ENCODE results near the gene SLCO2B1. TPM values are rescaled to one million over a fixed set of nuclear protein-coding genes. Genes with fewer than 3 reads are reported as not detected.

SLCO2B1 gene
- polyA plus RNA-seq, 1 donor, result 10.2 TPM

DNA sequence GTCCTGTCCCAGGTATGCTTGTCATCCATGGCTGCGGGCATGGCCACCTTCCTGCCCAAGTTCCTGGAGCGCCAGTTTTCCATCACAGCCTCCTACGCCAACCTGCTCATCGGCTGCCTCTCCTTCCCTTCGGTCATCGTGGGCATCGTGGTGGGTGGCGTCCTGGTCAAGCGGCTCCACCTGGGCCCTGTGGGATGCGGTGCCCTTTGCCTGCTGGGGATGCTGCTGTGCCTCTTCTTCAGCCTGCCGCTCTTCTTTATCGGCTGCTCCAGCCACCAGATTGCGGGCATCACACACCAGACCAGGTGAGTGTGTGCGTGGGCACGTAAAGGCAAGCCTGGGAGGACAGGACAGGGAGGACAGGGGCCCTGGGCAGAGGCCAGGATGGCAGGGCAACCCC lies 42.4 kb downstream of the SLCO2B1 start:
- DNase-seq (ENCODE audit: low read depth), result no peak

DNA sequence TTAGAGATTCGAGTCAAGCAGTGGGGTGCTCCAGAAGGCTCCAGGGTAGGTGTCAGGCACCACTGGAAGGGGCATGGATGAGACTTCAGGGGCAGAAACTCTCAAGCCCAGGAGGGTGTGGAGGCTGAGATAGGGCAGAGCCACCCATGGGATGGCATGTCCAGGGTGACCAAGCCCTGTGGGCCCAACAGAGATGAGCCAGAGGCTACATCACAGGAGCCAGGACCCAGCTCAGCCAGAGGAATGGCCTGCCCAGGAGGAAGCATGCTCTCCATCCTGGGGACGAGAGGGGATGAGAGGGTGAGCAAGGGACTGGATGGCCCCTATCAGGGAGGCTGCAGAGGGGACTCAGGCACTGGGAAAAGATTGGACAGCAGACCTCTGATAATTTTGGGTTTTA lies 42.8 kb downstream of the SLCO2B1 start:
- no peak for DNase-seq (ENCODE audit: low read depth)

DNA sequence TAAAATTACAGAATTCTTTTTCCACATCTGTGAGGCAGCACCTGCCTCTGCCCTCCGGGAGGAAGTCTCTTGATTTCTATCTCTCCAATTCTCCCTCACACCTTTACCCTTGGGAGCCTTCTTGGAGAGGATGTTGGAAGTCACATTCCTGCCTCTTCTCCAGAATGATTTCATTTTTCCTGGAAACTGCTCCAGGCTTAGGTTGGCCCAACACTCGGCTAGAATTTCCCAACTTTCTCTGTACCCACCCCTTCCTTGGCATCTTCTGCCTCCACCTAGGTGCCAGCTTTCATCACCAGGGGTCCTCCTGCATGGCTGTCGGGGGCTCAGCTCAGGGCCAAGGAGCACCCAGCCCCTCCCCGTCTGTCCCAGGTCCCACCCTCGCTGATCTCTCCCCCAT lies 43.2 kb downstream of the SLCO2B1 start:
- DNase-seq (ENCODE audit: low read depth), result no peak

GRCh38 chr11:75195167-75195962 lies 44.5 kb downstream of the SLCO2B1 start:
- no peak for DNase-seq (ENCODE audit: low read depth)

GRCh38 chr11:75196426-75196825 lies 45.5 kb downstream of the SLCO2B1 start:
- DNase-seq (ENCODE audit: low read depth), result no peak

- DNase-seq (ENCODE audit: low read depth), result no peak
Observed at GRCh38 chr11:75197512-75198277, 46.8 kb downstream of the SLCO2B1 start.

GRCh38 chr11:75198278-75198973 lies 47.5 kb downstream of the SLCO2B1 start:
- DNase-seq (ENCODE audit: low read depth), result no peak

GRCh38 chr11:75199412-75199955 lies 48.6 kb downstream of the SLCO2B1 start:
- DNase-seq (ENCODE audit: low read depth), result no peak

DNA sequence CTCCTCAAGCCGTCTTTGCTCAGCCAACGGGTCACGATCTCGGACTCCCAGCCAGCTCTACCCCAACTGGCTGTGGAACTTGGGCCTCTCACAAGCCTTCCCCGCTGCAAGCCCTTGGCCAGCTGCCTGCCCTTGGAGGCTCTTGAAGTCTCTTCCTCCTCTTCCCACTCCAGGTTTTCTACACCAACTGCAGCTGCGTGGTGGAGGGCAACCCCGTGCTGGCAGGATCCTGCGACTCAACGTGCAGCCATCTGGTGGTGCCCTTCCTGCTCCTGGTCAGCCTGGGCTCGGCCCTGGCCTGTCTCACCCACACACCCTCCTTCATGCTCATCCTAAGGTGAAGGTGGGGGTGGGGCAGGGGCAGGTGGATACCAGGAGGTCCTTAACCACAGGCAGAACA lies 49.1 kb downstream of the SLCO2B1 start:
- no peak for DNase-seq (ENCODE audit: low read depth)

GRCh38 chr11:75200531-75200930 lies 49.6 kb downstream of the SLCO2B1 start:
- DNase-seq (ENCODE audit: low read depth), result no peak

- no peak for DNase-seq (ENCODE audit: low read depth)
Observed at GRCh38 chr11:75201771-75202170, 50.9 kb downstream of the SLCO2B1 start.

DNA sequence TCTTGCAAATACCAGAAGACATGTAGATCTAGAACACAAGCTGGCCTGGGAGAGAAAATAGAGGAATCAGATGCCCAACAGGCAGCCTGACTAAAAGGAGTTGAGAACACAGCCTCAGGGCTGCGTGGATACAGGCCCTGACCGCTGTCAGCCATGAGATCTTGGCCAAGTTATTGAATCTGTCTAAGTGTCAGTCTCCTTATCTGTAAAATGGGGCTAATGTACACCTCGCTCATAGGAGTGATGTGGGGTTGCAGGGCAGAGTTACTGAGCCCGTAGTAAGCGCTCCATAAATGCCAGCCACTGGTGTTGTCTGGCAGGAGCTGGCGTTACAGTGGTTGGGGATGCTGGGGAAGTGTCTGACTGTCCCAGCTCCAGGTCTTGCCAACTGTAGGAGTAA lies 51.3 kb downstream of the SLCO2B1 start:
- no peak for DNase-seq (ENCODE audit: low read depth)

DNA sequence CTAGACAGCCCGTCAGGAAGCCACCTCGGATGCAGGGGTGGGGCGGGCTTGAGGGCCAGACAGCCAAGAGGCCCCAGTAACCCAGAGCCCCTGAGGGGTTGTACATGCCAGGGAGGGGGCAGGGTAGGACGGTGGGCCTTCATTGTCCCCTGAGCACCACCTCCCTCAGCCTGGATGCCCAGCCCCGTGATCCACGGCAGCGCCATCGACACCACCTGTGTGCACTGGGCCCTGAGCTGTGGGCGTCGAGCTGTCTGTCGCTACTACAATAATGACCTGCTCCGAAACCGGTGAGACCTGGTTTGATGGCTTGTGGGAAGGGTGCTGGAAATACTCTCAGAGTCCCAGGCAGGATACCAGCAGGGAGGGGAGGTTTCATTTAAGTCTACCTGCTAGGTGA lies 52.2 kb downstream of the SLCO2B1 start:
- no peak for DNase-seq (ENCODE audit: low read depth)

- no peak for DNase-seq (ENCODE audit: low read depth)
Observed at GRCh38 chr11:75203641-75204011, 52.7 kb downstream of the SLCO2B1 start.

DNA sequence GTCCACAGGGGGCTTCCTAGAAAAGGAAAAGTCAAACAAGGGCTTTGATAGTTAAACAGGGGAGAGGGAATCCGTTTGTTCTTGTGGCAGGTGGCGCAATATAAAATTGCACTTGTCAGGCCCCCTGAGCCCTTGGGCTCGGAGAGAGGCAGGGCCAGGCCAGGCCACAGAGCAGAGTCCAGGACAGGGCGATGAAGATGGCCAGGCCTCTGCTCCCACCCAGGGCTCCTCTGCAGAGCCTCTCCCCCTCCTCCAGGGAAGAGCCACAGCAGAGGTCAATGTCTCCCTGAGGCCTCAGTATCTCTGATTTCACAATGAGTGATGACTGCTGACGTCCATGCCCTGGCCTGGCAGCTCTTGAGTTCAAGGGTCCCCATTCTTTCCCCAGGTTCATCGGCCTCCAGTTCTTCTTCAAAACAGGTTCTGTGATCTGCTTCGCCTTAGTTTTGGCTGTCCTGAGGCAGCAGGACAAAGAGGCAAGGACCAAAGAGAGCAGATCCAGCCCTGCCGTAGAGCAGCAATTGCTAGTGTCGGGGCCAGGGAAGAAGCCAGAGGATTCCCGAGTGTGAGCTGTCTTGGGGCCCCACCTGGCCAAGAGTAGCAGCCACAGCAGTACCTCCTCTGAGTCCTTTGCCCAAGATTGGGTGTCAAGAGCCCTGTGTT lies 53.2 kb downstream of the SLCO2B1 start:
- no peak for DNase-seq (ENCODE audit: low read depth)

GRCh38 chr11:75204685-75205563 lies 54.0 kb downstream of the SLCO2B1 start:
- DNase-seq (ENCODE audit: low read depth), result no peak

- DNase-seq (ENCODE audit: low read depth), result no peak
Observed at GRCh38 chr11:75205564-75206020, 54.7 kb downstream of the SLCO2B1 start.

GRCh38 chr11:75208446-75208845 lies 57.5 kb downstream of the SLCO2B1 start:
- DNase-seq (ENCODE audit: low read depth), result no peak

- no peak for DNase-seq (ENCODE audit: low read depth)
Observed at GRCh38 chr11:75212411-75212810, 61.5 kb downstream of the SLCO2B1 start.

DNA sequence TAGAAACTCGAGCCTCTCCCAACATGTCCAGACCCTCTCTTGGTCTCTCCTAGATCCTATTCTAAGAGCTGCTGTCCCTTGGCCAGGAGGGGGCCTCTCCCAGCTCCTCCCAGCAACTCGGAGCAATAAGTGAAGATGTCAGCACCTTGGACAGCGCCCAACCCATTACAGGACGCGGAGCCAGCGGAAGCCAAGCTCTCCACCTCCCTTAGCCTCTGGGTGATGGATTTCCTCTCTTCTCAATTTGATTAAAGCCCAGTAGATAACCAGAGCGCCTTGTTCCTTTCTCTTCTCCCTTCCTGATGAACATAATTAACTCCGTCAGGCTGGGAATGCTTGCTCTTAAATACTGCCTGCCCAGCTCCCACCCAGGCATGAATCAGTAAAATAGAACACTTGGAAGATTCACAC lies 63.5 kb downstream of the SLCO2B1 start:
- DNase-seq (ENCODE audit: low read depth), result peak; percentile 54

DNA sequence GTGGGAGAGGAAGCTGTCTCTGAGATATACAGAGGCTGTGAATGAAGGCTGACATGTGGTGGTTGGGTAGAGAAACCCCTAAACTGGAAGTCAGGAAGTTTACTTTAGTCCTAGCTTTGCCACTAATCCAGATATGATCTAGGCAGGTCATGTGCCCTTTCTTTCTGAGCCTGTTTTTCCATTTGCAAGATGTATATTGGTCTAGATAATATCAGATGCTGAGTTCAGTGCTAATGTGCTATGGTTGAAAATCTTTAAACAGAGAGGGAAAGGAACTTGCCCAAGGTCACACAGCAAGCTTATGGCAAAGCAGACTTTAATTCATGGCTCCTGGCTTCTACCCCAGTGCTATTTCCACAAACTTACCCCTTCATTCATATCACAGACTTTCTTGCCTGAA lies 63.9 kb downstream of the SLCO2B1 start:
- no peak for DNase-seq (ENCODE audit: low read depth)

Data from forelimb muscle (tissue), 1 donor.